GM10248 (cell line): ENCODE data around the gene AATK.

Experiments
- CTCF ChIA-PET: fragments of 300-600 bp; sonication (Branson Sonifier 250); formaldehyde crosslinking; extraction: SDS; loops from one replicate; lab custom pipeline; 2021; ENCODE audit warnings: antibody characterized with exemption; lab: Yijun Ruan, JAX
- POLR2A ChIA-PET: fragments of 350-650 bp; sonication (Branson Sonifier 250); formaldehyde crosslinking; extraction: SDS; loops from one replicate; lab custom pipeline; 2020; ENCODE audit warnings: antibody characterized with exemption; lab: Yijun Ruan, JAX
- DNase-seq: peaks from one replicate; pipeline ENCODE4 v3.0.0; 2012; ENCODE audit errors: extremely low spot score
- TF ChIP-seq, protein P1 (sequence below): IDR thresholded peaks from 2 replicates; pipeline ENCODE4 v1.5.1; 2012; ENCODE audit warnings: mild to moderate bottlenecking, low read depth; ENCODE audit errors: extremely low read depth, missing control alignments, control extremely low read depth

The AATK gene

DNA sequence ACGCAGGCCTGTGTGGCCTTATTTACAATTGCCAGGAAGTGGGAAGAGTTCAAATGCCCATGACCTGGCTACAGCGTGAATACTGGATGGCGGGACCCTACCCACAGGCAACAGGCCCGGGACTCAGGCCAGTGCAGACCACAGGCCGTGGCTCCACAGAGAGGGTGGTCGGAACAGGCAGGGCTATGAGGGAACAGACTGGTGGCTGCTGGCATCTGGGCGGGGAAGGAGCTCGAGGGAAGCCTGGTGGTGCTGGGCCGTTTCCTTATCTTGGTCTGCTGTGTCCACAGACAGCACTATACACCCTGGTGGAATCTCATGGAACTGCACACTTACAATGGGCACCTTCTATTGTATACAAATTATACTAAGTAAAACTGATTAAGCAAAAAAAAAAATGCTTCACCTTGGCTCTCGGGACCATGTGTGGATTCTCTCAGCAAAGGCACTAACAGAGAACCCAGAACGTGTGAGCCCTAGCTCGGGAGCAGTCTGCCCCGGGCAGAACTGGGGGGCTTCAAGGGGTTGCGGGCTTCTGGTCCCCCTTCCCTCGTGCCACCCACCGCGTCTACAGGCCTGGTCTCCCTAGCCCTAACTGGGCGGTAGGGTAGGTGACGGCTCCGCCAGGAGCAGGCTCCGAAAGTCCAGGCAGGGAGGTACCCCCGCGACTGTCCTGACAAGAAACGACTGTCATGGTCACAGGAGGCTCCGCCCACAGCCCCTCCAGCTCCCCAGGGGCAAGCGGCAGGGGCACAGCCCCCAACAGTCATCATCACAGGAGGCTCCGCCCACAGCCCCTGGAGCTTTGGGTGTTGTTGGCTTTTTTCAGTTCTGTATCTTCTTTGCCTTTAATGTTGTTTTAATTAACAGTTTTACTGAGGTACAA lies 34.9 kb upstream of the AATK start:
- CTCF ChIA-PET: interaction anchor here (1.2 to 1.4 kb wide), 5 partner anchors 21 to 53 kb away, joined by 3 to 5 read pairs (median 3); no protein-coding TSS in a partner anchor
- POLR2A ChIA-PET: interaction anchor here (0.5 kb wide), 1 partner anchor 726 kb away, joined by 5 read pairs; no protein-coding TSS in a partner anchor
- TF ChIP-seq, protein P1, sequence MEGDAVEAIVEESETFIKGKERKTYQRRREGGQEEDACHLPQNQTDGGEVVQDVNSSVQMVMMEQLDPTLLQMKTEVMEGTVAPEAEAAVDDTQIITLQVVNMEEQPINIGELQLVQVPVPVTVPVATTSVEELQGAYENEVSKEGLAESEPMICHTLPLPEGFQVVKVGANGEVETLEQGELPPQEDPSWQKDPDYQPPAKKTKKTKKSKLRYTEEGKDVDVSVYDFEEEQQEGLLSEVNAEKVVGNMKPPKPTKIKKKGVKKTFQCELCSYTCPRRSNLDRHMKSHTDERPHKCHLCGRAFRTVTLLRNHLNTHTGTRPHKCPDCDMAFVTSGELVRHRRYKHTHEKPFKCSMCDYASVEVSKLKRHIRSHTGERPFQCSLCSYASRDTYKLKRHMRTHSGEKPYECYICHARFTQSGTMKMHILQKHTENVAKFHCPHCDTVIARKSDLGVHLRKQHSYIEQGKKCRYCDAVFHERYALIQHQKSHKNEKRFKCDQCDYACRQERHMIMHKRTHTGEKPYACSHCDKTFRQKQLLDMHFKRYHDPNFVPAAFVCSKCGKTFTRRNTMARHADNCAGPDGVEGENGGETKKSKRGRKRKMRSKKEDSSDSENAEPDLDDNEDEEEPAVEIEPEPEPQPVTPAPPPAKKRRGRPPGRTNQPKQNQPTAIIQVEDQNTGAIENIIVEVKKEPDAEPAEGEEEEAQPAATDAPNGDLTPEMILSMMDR: peak; percentile 33
- peak; percentile 67 for DNase-seq

DNA sequence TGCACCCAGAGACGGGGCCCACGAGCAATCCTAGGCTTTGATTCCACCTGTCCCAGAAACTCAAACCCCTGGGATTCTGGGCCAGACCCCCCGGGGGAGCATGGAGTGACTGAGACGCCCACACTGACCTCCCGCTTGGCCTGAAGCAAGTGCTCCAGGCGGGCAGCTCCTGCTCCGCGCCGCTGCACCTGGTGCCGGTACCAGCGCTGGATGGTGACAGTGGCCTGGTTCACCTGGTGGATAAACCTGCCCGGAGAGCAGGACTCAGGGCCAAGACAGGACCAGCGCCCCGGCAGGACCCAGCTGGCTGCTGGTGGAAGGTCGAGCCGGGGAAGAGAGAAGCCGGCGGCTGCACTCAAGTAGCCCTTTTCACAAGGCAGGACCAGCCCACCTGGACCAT lies 34.2 kb upstream of the AATK start:
- DNase-seq: no peak
- ChIA-PET POLR2A (no interaction called here), CTCF (interaction anchor here (1.2 to 1.4 kb wide), 5 partner anchors 20 to 52 kb away, joined by 3 to 5 read pairs (median 3); no protein-coding TSS in a partner anchor)
- TF ChIP-seq, protein P1: no peak

- DNase-seq: no peak
- TF ChIP-seq, protein P1: no peak
- POLR2A ChIA-PET: no interaction called here
- CTCF ChIA-PET: interaction anchor here (1.2 kb wide), 1 partner anchor 36 kb away, joined by 3 read pairs; no protein-coding TSS in a partner anchor
Measured at GRCh38 chr17:81199482-81199830, 33.4 kb upstream of the AATK start.

DNA sequence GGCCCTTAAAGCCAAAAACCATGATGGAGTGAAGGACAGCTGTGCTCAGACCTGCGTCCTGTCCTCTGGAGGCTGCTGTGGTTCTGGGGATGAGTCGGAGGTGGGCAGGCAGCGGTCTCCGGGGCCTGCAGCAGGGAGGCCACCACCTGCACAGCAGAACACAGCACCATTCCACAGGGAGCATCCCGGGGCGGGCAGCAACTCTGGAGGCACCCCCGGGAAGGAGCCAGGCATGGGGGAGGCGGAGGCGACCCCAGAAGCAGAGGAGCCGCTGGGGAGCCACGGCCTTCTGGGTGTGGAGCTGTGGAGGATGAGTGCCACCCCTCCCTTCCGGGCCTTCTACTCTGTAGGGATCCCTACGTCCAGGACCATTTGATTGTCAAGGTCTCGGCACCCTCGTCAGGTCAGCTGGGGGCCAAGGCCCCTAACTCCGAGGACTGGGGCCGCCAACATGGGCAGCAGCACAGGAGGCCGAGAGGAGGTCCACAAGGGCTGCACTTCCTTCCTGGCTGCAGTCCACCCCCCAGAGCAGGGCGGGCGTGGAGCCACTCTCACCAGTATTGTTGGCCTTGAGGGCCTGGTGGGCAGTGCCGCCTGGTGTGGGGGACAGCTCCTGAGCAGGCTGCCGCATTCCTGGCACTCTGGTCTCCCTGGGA lies 32.9 kb upstream of the AATK start:
- ChIA-PET CTCF (interaction anchor here (1.2 to 1.6 kb wide), 4 partner anchors 10 to 175 kb away, joined by 3 to 6 read pairs (median 4); partner anchors contain the start of genes NDUFAF8 and TEPSIN), POLR2A (no interaction called here)
- TF ChIP-seq, protein P1: no peak
- no peak for DNase-seq

DNA sequence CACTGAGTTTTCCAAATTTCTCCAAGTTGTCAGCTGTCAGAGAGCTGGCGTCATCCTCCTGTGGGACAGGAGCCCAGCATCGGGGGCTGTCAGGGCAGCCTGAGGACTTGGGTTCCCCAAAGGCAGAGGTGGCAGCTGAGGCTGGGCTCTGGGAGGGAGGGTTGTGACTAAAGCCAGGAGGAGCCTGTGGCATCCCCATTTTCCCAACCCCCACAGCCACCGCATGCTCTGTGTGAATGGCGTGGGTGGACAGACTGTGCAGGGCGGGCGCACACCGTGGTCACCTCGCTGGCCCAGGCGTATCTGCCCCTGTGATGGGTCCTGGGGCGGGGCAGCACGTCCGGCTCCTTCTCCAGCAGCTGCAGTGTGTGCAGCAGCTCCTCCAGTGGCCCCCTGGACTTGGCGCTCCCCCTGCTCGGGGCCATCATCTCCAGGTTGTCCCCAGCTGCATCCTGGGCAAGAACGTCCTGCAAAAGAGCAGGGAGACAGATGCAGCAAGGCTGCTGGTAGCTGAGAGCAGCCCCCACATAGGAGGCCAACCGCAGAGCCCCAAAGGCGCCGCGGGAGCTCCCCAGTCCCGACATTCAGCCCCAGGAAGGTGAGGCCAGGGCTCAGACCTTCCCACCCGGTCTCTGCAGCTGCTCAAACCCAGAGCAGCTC lies 31.9 kb upstream of the AATK start:
- CTCF ChIA-PET: interaction anchor here (1.2 to 1.6 kb wide), 4 partner anchors 9 to 174 kb away, joined by 3 to 6 read pairs (median 4); partner anchors contain the start of genes NDUFAF8 and TEPSIN
- DNase-seq: no peak
- TF ChIP-seq, protein P1: no peak
- POLR2A ChIA-PET: no interaction called here

DNA sequence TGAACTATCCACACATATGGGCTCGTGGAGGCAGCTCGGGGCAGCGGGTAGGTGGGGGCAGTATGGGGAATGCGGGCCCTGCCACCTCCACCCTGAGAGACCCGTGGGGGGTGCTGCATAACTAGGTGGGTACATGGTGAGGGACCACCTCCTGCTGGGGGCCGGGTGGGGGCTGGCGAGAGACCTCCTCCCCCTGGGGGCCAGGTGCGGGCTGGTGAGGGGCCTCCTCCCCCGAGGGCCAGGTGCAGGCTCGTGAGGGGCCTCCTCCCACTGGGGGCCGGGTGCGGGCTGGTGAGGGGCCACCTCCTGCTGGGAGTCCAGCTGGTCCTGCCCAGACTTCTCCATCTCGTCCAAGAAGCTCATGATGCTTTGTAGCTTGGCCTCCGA lies 31.4 kb upstream of the AATK start:
- ChIA-PET POLR2A (no interaction called here), CTCF (interaction anchor here (1.2 to 1.6 kb wide), 3 partner anchors 8 to 174 kb away, joined by 3 to 6 read pairs (median 3); partner anchors contain the start of genes NDUFAF8 and TEPSIN)
- TF ChIP-seq, protein P1: no peak
- no peak for DNase-seq
